GM23338 (cell line): Measurements from ENCODE around the gene TRAF3. TPM values are rescaled to one million over a fixed set of nuclear protein-coding genes. Genes with fewer than 3 reads are reported as not detected.
"Not testable (repeated sequence)": the region's sequence is repeated elsewhere in the genome, so short reads cannot be mapped to it uniquely, and the experiment has no call there.

Experiments used
- ATAC-seq: fragments of 200-7000 bp; cut with Tn5 transposase; 3 replicates; pipeline ENCODE4 v1.9.1; 2020
- DNase-seq: peaks from one replicate; pipeline ENCODE4 v3.0.0-alpha.2; 2015; ENCODE audit warnings: low spot score
- H2AFZ ChIP-seq: fragments of 200-600 bp; sonication (generic); 2 replicates; pipeline ENCODE4 v1.8.0; 2016; ENCODE audit warnings: antibody characterized with exemption, mild to moderate bottlenecking, moderate library complexity
- H3F3A ChIP-seq: fragments of 200-600 bp; sonication (generic); replicated peaks from 2 replicates; pipeline ENCODE4 v1.8.0; 2017; ENCODE audit warnings: antibody characterized with exemption, mixed run types, low read depth
- H3K27ac ChIP-seq: fragments of 200-600 bp; sonication (generic); 2 replicates; pipeline ENCODE4 v1.6.1; 2016; ENCODE audit warnings: low read depth
- H3K27me3 ChIP-seq: fragments of 200-600 bp; sonication (generic); 2 replicates; pipeline ENCODE4 v1.8.0; 2016; ENCODE audit warnings: mild to moderate bottlenecking, mixed run types, moderate library complexity; ENCODE audit not compliant: insufficient read depth
- H3K36me3 ChIP-seq: fragments of 200-600 bp; sonication (generic); 2 replicates; pipeline ENCODE4 v1.8.0; 2016; ENCODE audit warnings: mild to moderate bottlenecking; ENCODE audit not compliant: insufficient read depth
- H3K4me1 ChIP-seq: fragments of 200-600 bp; sonication (generic); 2 replicates; pipeline ENCODE4 v1.8.0; 2016; ENCODE audit warnings: mild to moderate bottlenecking, moderate library complexity; ENCODE audit not compliant: insufficient read depth
- H3K4me2 ChIP-seq: fragments of 200-600 bp; sonication (generic); 2 replicates; pipeline ENCODE4 v1.7.1; 2017; ENCODE audit warnings: mixed run types
- H3K4me3 ChIP-seq: fragments of 200-600 bp; sonication (generic); 2 replicates; pipeline ENCODE4 v1.6.1; 2016; ENCODE audit warnings: mixed run types
- H3K79me2 ChIP-seq: fragments of 200-600 bp; sonication (generic); replicated peaks from 2 replicates; pipeline ENCODE4 v1.8.0; 2017; ENCODE audit warnings: mild to moderate bottlenecking; ENCODE audit not compliant: insufficient read depth
- H3K9me2 ChIP-seq: fragments of 200-600 bp; sonication (generic); 2 replicates; pipeline ENCODE4 v1.8.0; 2017; ENCODE audit not compliant: insufficient read depth
- H4K20me1 ChIP-seq: fragments of 200-600 bp; sonication (generic); replicated peaks from 2 replicates; pipeline ENCODE4 v1.8.0; 2017; ENCODE audit warnings: mild to moderate bottlenecking; ENCODE audit not compliant: insufficient read depth
- H3K27ac Mint-ChIP-seq: 2 replicates; pipeline ENCODE4 v1.8.0; 2020; ENCODE audit warnings: inconsistent platforms, mild to moderate bottlenecking, moderate library complexity, mixed read lengths
- H3K27me3 Mint-ChIP-seq: 3 replicates; pipeline ENCODE4 v1.8.0; 2022; ENCODE audit warnings: low read depth, mild to moderate bottlenecking, moderate library complexity, mixed read lengths, inconsistent platforms; ENCODE audit not compliant: insufficient read depth, poor library complexity
- H3K36me3 Mint-ChIP-seq: 3 replicates; pipeline ENCODE4 v1.8.0; 2021; ENCODE audit warnings: low read depth, mild to moderate bottlenecking, inconsistent platforms, moderate library complexity, mixed read lengths
- H3K4me1 Mint-ChIP-seq: 3 replicates; pipeline ENCODE4 v1.8.0; 2020; ENCODE audit warnings: mild to moderate bottlenecking, inconsistent platforms, mixed read lengths
- H3K4me3 Mint-ChIP-seq: 3 replicates; pipeline ENCODE4 v1.8.0; 2021; ENCODE audit warnings: moderate library complexity, mild to moderate bottlenecking, inconsistent platforms, mixed read lengths
- H3K9me3 Mint-ChIP-seq: 3 replicates; pipeline ENCODE4 v1.8.0; 2020; ENCODE audit warnings: moderate library complexity, mild to moderate bottlenecking, inconsistent platforms, mixed read lengths
- ETS1 ChIP-seq: IDR thresholded peaks from 2 replicates; pipeline ENCODE4 v1.6.1; 2016; ENCODE audit warnings: antibody characterized with exemption
- EZH2 ChIP-seq: fragments of 200-600 bp; sonication (generic); IDR thresholded peaks from one replicate; pipeline ENCODE4 v1.8.0; 2017; ENCODE audit warnings: antibody characterized with exemption, mild to moderate bottlenecking, low read depth; ENCODE audit not compliant: unreplicated experiment
- EZH2phosphoT487 ChIP-seq: fragments of 200-600 bp; sonication (generic); IDR thresholded peaks from one replicate; pipeline ENCODE4 v1.8.1; 2018; ENCODE audit warnings: antibody characterized with exemption; ENCODE audit not compliant: unreplicated experiment
- JUNB ChIP-seq: IDR thresholded peaks from one replicate; pipeline ENCODE4 v1.6.1; 2016; ENCODE audit warnings: antibody characterized with exemption; ENCODE audit not compliant: unreplicated experiment
- NANOG ChIP-seq: IDR thresholded peaks from 2 replicates; pipeline ENCODE4 v1.6.1; 2016; ENCODE audit warnings: antibody characterized with exemption, borderline replicate concordance
- POLR2AphosphoS5 ChIP-seq: IDR thresholded peaks from 2 replicates; pipeline ENCODE4 v1.6.1; 2016; ENCODE audit warnings: antibody characterized with exemption, low read depth
- REST ChIP-seq: IDR thresholded peaks from one replicate; pipeline ENCODE4 v1.6.1; 2018; ENCODE audit warnings: antibody characterized with exemption; ENCODE audit not compliant: unreplicated experiment
- ZNF114 ChIP-seq: fragments of 250-450 bp; sonication (Bioruptor Pico); IDR thresholded peaks from 2 replicates; pipeline ENCODE4 v1.5.0; 2020; ENCODE audit warnings: mild to moderate bottlenecking, moderate library complexity
- ZNF331 ChIP-seq: fragments of 250-450 bp; sonication (Bioruptor Pico); IDR thresholded peaks from 2 replicates; pipeline ENCODE4 v1.5.0; 2020; ENCODE audit warnings: low read depth, mild to moderate bottlenecking, moderate library complexity
- ZNF462 ChIP-seq: fragments of 250-450 bp; sonication (Bioruptor Pico); IDR thresholded peaks from 2 replicates; pipeline ENCODE4 v1.5.0; 2020; ENCODE audit warnings: mild to moderate bottlenecking, moderate library complexity
- polyA plus RNA-seq: library from polyadenylated mRNA; unstranded; fragments of >200 nt; fragmentation: Nextera tagmentation; extraction: Ambion mirVana; gene quantifications from 2 replicates; pipeline ENCODE4 v1.2.1, GENCODE V29; 2016
- total RNA-seq: library from RNA; depleted of rRNA; stranded (reverse); fragments of >200 nt; shearing (Covaris generic); gene quantifications from 2 replicates; pipeline ENCODE4 v1.2.3, GENCODE V29; 2014

The TRAF3 gene
- total and polyA plus RNA-seq, 2 experiments from 2014 or later = 3.7 to 9.3 TPM

GRCh38 chr14:102835959-102836358 is 58.7 kb downstream of the TRAF3 start (continued):
- TF ChIP-seq REST (no peak), NANOG (no peak)

GRCh38 chr14:102837120-102837519 is 59.9 kb downstream of the TRAF3 start:
- not testable (repeated sequence) for H3K27me3 ChIP-seq, H3K4me3 Mint-ChIP-seq, H3K27ac ChIP-seq, H3K4me3 ChIP-seq, H3F3A ChIP-seq, H3K9me3 Mint-ChIP-seq, H3K36me3 Mint-ChIP-seq, H3K9me2 ChIP-seq, H3K27ac Mint-ChIP-seq, H3K36me3 ChIP-seq, H4K20me1 ChIP-seq, ATAC-seq, H3K27me3 Mint-ChIP-seq, H3K79me2 ChIP-seq, H2AFZ ChIP-seq, H3K4me2 ChIP-seq, DNase-seq
- H3K4me1 ChIP-seq = peaks cover 62% of the 10 kb centered on the region
- H3K4me1 Mint-ChIP-seq = peaks cover 49% of the 10 kb centered on the region

GRCh38 chr14:102838501-102838900 is 61.3 kb downstream of the TRAF3 start:
- H3K36me3 Mint-ChIP-seq = peaks cover 3% of the 10 kb centered on the region; the same call in 2 of the 3 replicates
- TF ChIP-seq POLR2AphosphoS5 (no peak), ZNF114 (CRISPR knock-in tag) (no peak), EZH2phosphoT487 (no peak), NANOG (no peak), EZH2 (no peak), ZNF462 (CRISPR knock-in tag) (no peak), ETS1 (no peak), JUNB (no peak), ZNF331 (CRISPR knock-in tag) (no peak)

More at GRCh38 chr14:102838501-102838900, 61.3 kb downstream of the TRAF3 start:
- no peaks in the 10 kb centered on the region for H3K9me2 ChIP-seq
- peaks cover 8% of the 10 kb centered on the region for H3K27me3 Mint-ChIP-seq
- ATAC-seq = peak; percentile 86
- peaks cover 52% of the 10 kb centered on the region for H3K4me1 ChIP-seq
- H3K4me3 ChIP-seq = no peak overlapping the region
- H3K27ac ChIP-seq = peak overlapping the region; percentile 21; the same call in 1 of the 2 replicates
- H3K36me3 ChIP-seq = no peaks in the 10 kb centered on the region
- peak overlapping the region; percentile 4; the same call in 1 of the 2 replicates for H3K27ac Mint-ChIP-seq
- H4K20me1 ChIP-seq = no peaks in the 10 kb centered on the region
- H3K79me2 ChIP-seq = no peaks in the 10 kb centered on the region
- H3F3A ChIP-seq = peaks cover 3% of the 10 kb centered on the region; the same call in 1 of the 2 replicates
- no peak overlapping the region for H3K4me3 Mint-ChIP-seq
- H3K4me2 ChIP-seq = peak overlapping the region; percentile 16; the same call in 1 of the 2 replicates
- no peak overlapping the region for H2AFZ ChIP-seq
- peak; percentile 62 for DNase-seq
- H3K9me3 Mint-ChIP-seq = no peaks in the 10 kb centered on the region
- peaks cover 44% of the 10 kb centered on the region for H3K4me1 Mint-ChIP-seq
- no peaks in the 10 kb centered on the region for H3K27me3 ChIP-seq
